Glomerular visceral epithelial cell (primary cell): ENCODE data around the gene MYBPC3.
A peak's percentile ranks its signal among the peaks of the same experiment; 100 is the strongest.
"Not testable (repeated sequence)": the region's sequence is repeated elsewhere in the genome, so short reads cannot be mapped to it uniquely, and the experiment has no call there.

Experiments
- DNase-seq: peaks from one replicate; pipeline ENCODE4 v3.0.0-alpha.2; 2016; ENCODE audit errors: extremely low spot score

The MYBPC3 gene

GRCh38 chr11:47338396-47339241 lies 13.9 kb downstream of the MYBPC3 start:
- no peak for DNase-seq

GRCh38 chr11:47337229-47337924 lies 15.1 kb downstream of the MYBPC3 start:
- DNase-seq = no peak

GRCh38 chr11:47336595-47336994 lies 15.9 kb downstream of the MYBPC3 start:
- DNase-seq = no peak

- DNase-seq = no peak
Observed at GRCh38 chr11:47335733-47336132, 16.8 kb downstream of the MYBPC3 start.

- DNase-seq = not testable (repeated sequence)
Observed at GRCh38 chr11:47334699-47335411, 17.6 kb downstream of the MYBPC3 start.

- DNase-seq = no peak
Observed at GRCh38 chr11:47333886-47334443, 18.5 kb downstream of the MYBPC3 start.

- DNase-seq = no peak
Observed at GRCh38 chr11:47333526-47333845, 19.0 kb downstream of the MYBPC3 start.

- no peak for DNase-seq
Observed at GRCh38 chr11:47332791-47333525, 19.5 kb downstream of the MYBPC3 start.

GRCh38 chr11:47332303-47332711 lies 20.2 kb downstream of the MYBPC3 start:
- DNase-seq = no peak

GRCh38 chr11:47331454-47332302 lies 20.8 kb downstream of the MYBPC3 start:
- no peak for DNase-seq

- peak; percentile 21 for DNase-seq
Observed at GRCh38 chr11:47329987-47330931, 22.2 kb downstream of the MYBPC3 start.

GRCh38 chr11:47329431-47329986 lies 23.0 kb downstream of the MYBPC3 start:
- no peak for DNase-seq

GRCh38 chr11:47328449-47329390 lies 23.8 kb downstream of the MYBPC3 start:
- no peak for DNase-seq

- no peak for DNase-seq
Observed at GRCh38 chr11:47327949-47328348, 24.6 kb downstream of the MYBPC3 start.

- DNase-seq = no peak
Observed at GRCh38 chr11:47327025-47327424, 25.5 kb downstream of the MYBPC3 start.

- DNase-seq = no peak
Observed at GRCh38 chr11:47326198-47326597, 26.3 kb downstream of the MYBPC3 start.

GRCh38 chr11:47325271-47326041 lies 27.0 kb downstream of the MYBPC3 start:
- peak; percentile 50 for DNase-seq
